Testis (tissue), 2 donors: ENCODE results near the gene PPP1R17.

Experiments
- POLR2A ChIP-seq: fragments of 450-650 bp; IDR thresholded peaks from one replicate; pipeline ENCODE4 v1.6.1; 2017; ENCODE audit warnings: antibody characterized with exemption, mild to moderate bottlenecking, moderate library complexity
- TF ChIP-seq, protein P1 (sequence below), 3 experiments: fragments of 450-650 bp in 2 of 3; fragments of 200-600 bp in 1 of 3; sonication (generic) in 1 of 3; IDR thresholded peaks; one replicate each; pipeline ENCODE4 v1.5.1; 2016 to 2019; ENCODE audit warnings: antibody characterized with exemption in 3 of 3, mild to moderate bottlenecking in 2 of 3, moderate library complexity in 1 of 3

DNA sequence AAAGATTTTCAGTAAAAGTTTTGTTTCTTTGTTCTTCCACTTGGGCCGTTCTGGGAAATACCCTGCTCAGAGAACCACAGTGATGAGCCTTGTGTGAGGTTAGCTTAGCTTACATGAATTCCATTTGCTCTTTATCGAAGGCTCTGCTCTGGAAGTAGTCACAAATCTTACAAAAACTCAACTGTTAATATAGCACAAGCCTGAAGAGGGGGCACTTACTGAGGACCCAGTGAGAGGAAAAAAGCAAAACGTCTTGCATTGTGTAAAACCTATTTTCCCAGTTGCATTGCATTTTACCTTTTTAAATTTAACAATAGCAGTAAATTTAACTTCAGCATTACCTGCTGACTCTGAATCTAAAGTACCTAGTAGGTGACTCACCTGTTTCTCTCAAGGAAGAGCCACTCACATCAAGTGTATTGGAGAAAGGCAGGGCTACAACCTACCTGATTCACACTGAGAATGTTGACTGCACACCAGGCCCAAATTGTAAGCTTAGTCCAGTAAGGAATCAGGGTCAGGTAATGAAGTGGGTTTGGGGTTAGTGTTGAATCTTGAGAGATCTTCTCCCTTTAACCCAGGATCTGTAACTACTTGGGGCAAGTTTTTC is 42.3 kb downstream of the PPP1R17 start:
- TF ChIP-seq, protein P1, sequence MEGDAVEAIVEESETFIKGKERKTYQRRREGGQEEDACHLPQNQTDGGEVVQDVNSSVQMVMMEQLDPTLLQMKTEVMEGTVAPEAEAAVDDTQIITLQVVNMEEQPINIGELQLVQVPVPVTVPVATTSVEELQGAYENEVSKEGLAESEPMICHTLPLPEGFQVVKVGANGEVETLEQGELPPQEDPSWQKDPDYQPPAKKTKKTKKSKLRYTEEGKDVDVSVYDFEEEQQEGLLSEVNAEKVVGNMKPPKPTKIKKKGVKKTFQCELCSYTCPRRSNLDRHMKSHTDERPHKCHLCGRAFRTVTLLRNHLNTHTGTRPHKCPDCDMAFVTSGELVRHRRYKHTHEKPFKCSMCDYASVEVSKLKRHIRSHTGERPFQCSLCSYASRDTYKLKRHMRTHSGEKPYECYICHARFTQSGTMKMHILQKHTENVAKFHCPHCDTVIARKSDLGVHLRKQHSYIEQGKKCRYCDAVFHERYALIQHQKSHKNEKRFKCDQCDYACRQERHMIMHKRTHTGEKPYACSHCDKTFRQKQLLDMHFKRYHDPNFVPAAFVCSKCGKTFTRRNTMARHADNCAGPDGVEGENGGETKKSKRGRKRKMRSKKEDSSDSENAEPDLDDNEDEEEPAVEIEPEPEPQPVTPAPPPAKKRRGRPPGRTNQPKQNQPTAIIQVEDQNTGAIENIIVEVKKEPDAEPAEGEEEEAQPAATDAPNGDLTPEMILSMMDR (IDR thresholded peaks at IDR 0.05), result no peak
- no peak for TF ChIP-seq POLR2A
